H9 (cell line): ENCODE data around the gene HEXD. TPM values are rescaled to one million over a fixed set of nuclear protein-coding genes. Genes with fewer than 3 reads are reported as not detected.
A peak's percentile ranks its signal among the peaks of the same experiment; 100 is the strongest.

Source experiments
- DNase-seq: peaks from one replicate; pipeline ENCODE4 v3.0.0-alpha.2; 2017
- H2AFZ ChIP-seq: one replicate; pipeline ENCODE4 v1.6.1; 2013; ENCODE audit warnings: mild to moderate bottlenecking, low read length, control low read depth, moderate library complexity
- H2AK5ac ChIP-seq: 2 replicates; pipeline ENCODE4 v1.6.1; 2013; ENCODE audit warnings: low read length, control low read depth, mixed read lengths; ENCODE audit not compliant: insufficient read length
- H2BK120ac ChIP-seq: one replicate; pipeline ENCODE4 v1.6.1; 2013; ENCODE audit warnings: low read depth, mild to moderate bottlenecking, low read length, control low read depth, inconsistent platforms; ENCODE audit not compliant: poor library complexity, severe bottlenecking
- H2BK12ac ChIP-seq: 2 replicates; pipeline ENCODE4 v1.6.1; 2013; ENCODE audit warnings: low read length, control low read depth, mixed read lengths, low read depth; ENCODE audit not compliant: insufficient read length
- H2BK15ac ChIP-seq: 2 replicates; pipeline ENCODE4 v1.6.1; 2013; ENCODE audit warnings: low read depth, low read length, control low read depth
- H2BK20ac ChIP-seq: one replicate; pipeline ENCODE4 v1.6.1; 2013; ENCODE audit warnings: low read depth, mild to moderate bottlenecking, low read length, control low read depth, inconsistent platforms; ENCODE audit not compliant: poor library complexity, severe bottlenecking
- H2BK5ac ChIP-seq: 2 replicates; pipeline ENCODE4 v1.6.1; 2013; ENCODE audit warnings: low read length, control low read depth, mixed read lengths; ENCODE audit not compliant: insufficient read length
- H3K14ac ChIP-seq: 2 replicates; pipeline ENCODE4 v1.6.1; 2013; ENCODE audit warnings: low read length, control low read depth; ENCODE audit not compliant: insufficient read depth
- H3K18ac ChIP-seq: 2 replicates; pipeline ENCODE4 v1.6.1; 2013; ENCODE audit warnings: low read depth, mild to moderate bottlenecking, mixed read lengths, low read length, control low read depth; ENCODE audit not compliant: insufficient read length
- H3K23ac ChIP-seq: 2 replicates; pipeline ENCODE4 v1.6.1; 2013; ENCODE audit warnings: low read length, control low read depth, mixed read lengths, low read depth; ENCODE audit not compliant: insufficient read length
- H3K23me2 ChIP-seq: 2 replicates; pipeline ENCODE4 v1.6.1; 2013; ENCODE audit warnings: low read depth, mild to moderate bottlenecking, mixed read lengths, low read length, control low read depth; ENCODE audit not compliant: insufficient read length, poor library complexity, severe bottlenecking
- H3K27ac ChIP-seq: 2 replicates; pipeline ENCODE4 v1.5.1; 2013; ENCODE audit warnings: low read length, control low read depth, mixed read lengths, low read depth; ENCODE audit not compliant: insufficient read length
- H3K27me3 ChIP-seq: 2 replicates; pipeline ENCODE4 v1.6.1; 2013; ENCODE audit warnings: low read length, control low read depth, inconsistent platforms; ENCODE audit not compliant: insufficient read depth
- H3K4ac ChIP-seq: 2 replicates; pipeline ENCODE4 v1.6.1; 2013; ENCODE audit warnings: low read depth, mild to moderate bottlenecking, control low read depth, inconsistent platforms, low read length, moderate library complexity
- H3K4me1 ChIP-seq: 2 replicates; pipeline ENCODE4 v1.6.1; 2013; ENCODE audit warnings: low read length, control low read depth, inconsistent platforms; ENCODE audit not compliant: insufficient read depth
- H3K4me2 ChIP-seq: 2 replicates; pipeline ENCODE4 v1.6.1; 2013; ENCODE audit warnings: low read length, control low read depth, mixed read lengths; ENCODE audit not compliant: insufficient read length, insufficient read depth
- H3K56ac ChIP-seq: 2 replicates; pipeline ENCODE4 v1.6.1; 2013; ENCODE audit warnings: low read depth, mild to moderate bottlenecking, mixed read lengths, low read length, control low read depth; ENCODE audit not compliant: insufficient read length
- H3K79me1 ChIP-seq: 2 replicates; pipeline ENCODE4 v1.6.1; 2013; ENCODE audit warnings: low read depth, mild to moderate bottlenecking, moderate library complexity, low read length, control low read depth, inconsistent platforms; ENCODE audit not compliant: insufficient read depth, poor library complexity, severe bottlenecking
- H3K79me2 ChIP-seq: 2 replicates; pipeline ENCODE4 v1.6.1; 2013; ENCODE audit warnings: low read length, control low read depth, inconsistent platforms; ENCODE audit not compliant: insufficient read depth
- H3K9ac ChIP-seq: 2 replicates; pipeline ENCODE4 v1.6.1; 2013; ENCODE audit warnings: low read length, control low read depth, mixed read lengths; ENCODE audit not compliant: insufficient read length; ENCODE audit errors: extremely low read depth
- H3K9me3 ChIP-seq: one replicate; pipeline ENCODE4 v1.6.1; 2013; ENCODE audit warnings: low read depth, low read length, inconsistent platforms; ENCODE audit not compliant: control insufficient read depth
- H3T11ph ChIP-seq: one replicate; pipeline ENCODE4 v1.6.1; 2013; ENCODE audit warnings: mild to moderate bottlenecking, low read length, control low read depth, inconsistent platforms
- H4K20me1 ChIP-seq: one replicate; pipeline ENCODE4 v1.6.1; 2013; ENCODE audit not compliant: control insufficient read depth, insufficient read length, insufficient read depth
- H4K5ac ChIP-seq: 2 replicates; pipeline ENCODE4 v1.6.1; 2013; ENCODE audit warnings: low read depth, mild to moderate bottlenecking, mixed read lengths, low read length, control low read depth; ENCODE audit not compliant: insufficient read length
- H4K8ac ChIP-seq: replicated peaks from 2 replicates; pipeline ENCODE4 v1.6.1; 2013; ENCODE audit warnings: low read length, control low read depth, mixed read lengths, low read depth; ENCODE audit not compliant: insufficient read length
- H4K91ac ChIP-seq: 2 replicates; pipeline ENCODE4 v1.6.1; 2013; ENCODE audit warnings: low read depth, mild to moderate bottlenecking, moderate library complexity, mixed read lengths, low read length, control low read depth; ENCODE audit not compliant: insufficient read length
- H3K27ac Mint-ChIP-seq, 3 experiments: 2 replicates in 2 of 3; 3 replicates in 1 of 3; pipeline ENCODE4 v1.8.0; 2020 to 2021; ENCODE audit warnings: mixed read lengths in 3 of 3, mild to moderate bottlenecking in 1 of 3, moderate library complexity in 1 of 3
- H3K27me3 Mint-ChIP-seq: 2 replicates; pipeline ENCODE4 v1.8.0; 2021; ENCODE audit warnings: low read depth, mild to moderate bottlenecking, moderate library complexity, mixed read lengths
- H3K36me3 Mint-ChIP-seq, 3 experiments: 2 replicates in 2 of 3; 3 replicates in 1 of 3; pipeline ENCODE4 v1.8.0; 2020 to 2021; ENCODE audit warnings: low read depth in 3 of 3, mixed read lengths in 3 of 3; ENCODE audit not compliant: insufficient read depth in 1 of 3
- H3K4me1 Mint-ChIP-seq, 2 experiments: 2 replicates each; pipeline ENCODE4 v1.8.0; 2020; ENCODE audit warnings: mixed read lengths in 2 of 2
- H3K4me3 Mint-ChIP-seq, 2 experiments: 2 replicates in 1 of 2; 3 replicates in 1 of 2; pipeline ENCODE4 v1.8.0; 2020 to 2021; ENCODE audit warnings: mild to moderate bottlenecking in 2 of 2, mixed read lengths in 2 of 2, moderate library complexity in 1 of 2
- H3K9me3 Mint-ChIP-seq, 2 experiments: 2 replicates in 1 of 2; 3 replicates in 1 of 2; pipeline ENCODE4 v1.8.0; 2020; ENCODE audit warnings: mild to moderate bottlenecking in 2 of 2, mixed read lengths in 2 of 2, moderate library complexity in 1 of 2
- CTCF ChIP-seq: fragments of 200-600 bp; sonication (generic); conservative IDR thresholded peaks from 3 replicates; pipeline ENCODE4 v1.8.0; 2021; ENCODE audit warnings: antibody characterized with exemption, mild to moderate bottlenecking
- WGBS: extraction: QIAGEN DNeasy Blood & Tissue Kit; methylation state at CpG from one replicate; pipeline ENCODE4 v1.1.7; 2013; ENCODE audit warnings: missing lambda C conversion rate, low lambda C conversion rate, mixed read lengths; ENCODE audit not compliant: insufficient read length; ENCODE audit errors: extremely low coverage; 5-methylcytosine and 5-hydroxymethylcytosine counted together
- total RNA-seq: library from RNA; stranded (reverse); gene quantifications from 2 replicates; pipeline ENCODE4 v1.2.1, GENCODE V29; 2021

The HEXD gene
- total RNA-seq, 1 experiment from 2014 or later, result 23.2 TPM

DNA sequence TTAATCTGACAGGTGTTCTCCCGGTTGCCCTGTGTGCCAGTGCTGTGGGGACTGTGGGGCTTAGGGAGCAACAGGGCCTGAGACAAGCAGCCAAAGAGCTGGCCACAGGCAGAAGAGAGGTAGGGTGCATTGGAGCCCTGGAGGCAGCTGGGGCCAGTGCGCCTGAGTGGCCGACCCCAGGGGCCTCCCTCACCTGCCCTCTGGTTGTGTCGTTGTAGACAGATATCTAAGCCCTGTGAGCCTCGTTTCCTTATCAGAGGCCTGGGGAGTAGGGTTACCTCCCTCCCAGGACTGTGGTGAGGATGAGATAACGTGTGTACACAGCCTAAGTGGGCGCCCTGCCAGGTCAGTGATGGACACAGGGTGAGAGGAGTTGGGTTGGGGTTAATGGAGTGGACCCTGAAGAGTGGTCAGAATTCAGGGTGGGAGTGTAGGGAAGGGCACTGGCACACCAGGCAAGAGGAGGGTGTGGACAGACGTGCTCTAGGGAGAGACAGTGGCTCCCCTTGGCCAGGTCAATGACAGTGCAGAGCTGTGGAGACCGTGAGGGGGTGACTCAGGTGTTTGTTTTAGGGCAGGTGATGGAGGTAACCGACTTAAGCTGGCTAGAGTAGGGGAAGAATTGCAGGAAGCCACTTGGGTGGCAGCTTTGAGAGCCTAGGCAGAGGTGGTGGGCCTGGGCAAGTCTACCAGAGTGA, 43.8 kb downstream of the HEXD start:
- DNase-seq, result no peak
- Histone ChIP-seq H4K20me1 (no peaks in the 10 kb centered on the region), H2BK12ac (no peak overlapping the region), H3T11ph (no peak overlapping the region), H3K4me1 (no peaks in the 10 kb centered on the region), H3K27ac (no peak overlapping the region), H2AK5ac (no peak overlapping the region), H2AFZ (no peak overlapping the region), H3K79me2 (no peaks in the 10 kb centered on the region), H4K5ac (no peak overlapping the region), H3K4ac (no peak overlapping the region), H3K79me1 (no peaks in the 10 kb centered on the region), H3K18ac (no peak overlapping the region), H4K8ac (no peak overlapping the region), H3K4me2 (no peak overlapping the region), H3K56ac (no peak overlapping the region), H3K23me2 (peaks cover 6% of the 10 kb centered on the region), H2BK15ac (no peak overlapping the region), H3K9me3 (no peaks in the 10 kb centered on the region), H3K14ac (no peak overlapping the region), H4K91ac (no peak overlapping the region), H3K27me3 (no peaks in the 10 kb centered on the region), H2BK20ac (no peak overlapping the region), H2BK120ac (no peak overlapping the region), H2BK5ac (no peak overlapping the region), H3K9ac (no peak overlapping the region), H3K23ac (no peak overlapping the region)
- H3K9me3 Mint-ChIP-seq, result no peaks in the 10 kb centered on the region; a peak in 2 of 5 replicates
- peaks cover 29 to 68% (median 63%) of the 10 kb centered on the region in 3 experiments for H3K36me3 Mint-ChIP-seq
- WGBS, result no CpG with 5 or more reads among the region's 10 CpGs
- peaks cover 9 to 11% of the 10 kb centered on the region in 2 experiments for H3K4me1 Mint-ChIP-seq
- peak overlapping the region; percentile 13 to 88 (median 23); a peak in 3 of 7 replicates for H3K27ac Mint-ChIP-seq
- H3K4me3 Mint-ChIP-seq, result no peak overlapping the region; a peak in 1 of 5 replicates
- TF ChIP-seq CTCF, result no peak
- H3K27me3 Mint-ChIP-seq, result no peaks in the 10 kb centered on the region; the same call in 1 of the 2 replicates
